H9 (cell line): Measurements from ENCODE around the gene RB1. TPM values are rescaled to one million over a fixed set of nuclear protein-coding genes. Genes with fewer than 3 reads are reported as not detected.

Source experiments
- DNase-seq: peaks from one replicate; pipeline ENCODE4 v3.0.0-alpha.2; 2017
- H2AFZ ChIP-seq: one replicate; pipeline ENCODE4 v1.6.1; 2013; ENCODE audit warnings: mild to moderate bottlenecking, low read length, control low read depth, moderate library complexity
- H2AK5ac ChIP-seq: 2 replicates; pipeline ENCODE4 v1.6.1; 2013; ENCODE audit warnings: low read length, control low read depth, mixed read lengths; ENCODE audit not compliant: insufficient read length
- H2BK120ac ChIP-seq: one replicate; pipeline ENCODE4 v1.6.1; 2013; ENCODE audit warnings: low read depth, mild to moderate bottlenecking, low read length, control low read depth, inconsistent platforms; ENCODE audit not compliant: poor library complexity, severe bottlenecking
- H2BK12ac ChIP-seq: 2 replicates; pipeline ENCODE4 v1.6.1; 2013; ENCODE audit warnings: low read length, control low read depth, mixed read lengths, low read depth; ENCODE audit not compliant: insufficient read length
- H2BK15ac ChIP-seq: 2 replicates; pipeline ENCODE4 v1.6.1; 2013; ENCODE audit warnings: low read depth, low read length, control low read depth
- H2BK20ac ChIP-seq: one replicate; pipeline ENCODE4 v1.6.1; 2013; ENCODE audit warnings: low read depth, mild to moderate bottlenecking, low read length, control low read depth, inconsistent platforms; ENCODE audit not compliant: poor library complexity, severe bottlenecking
- H2BK5ac ChIP-seq: 2 replicates; pipeline ENCODE4 v1.6.1; 2013; ENCODE audit warnings: low read length, control low read depth, mixed read lengths; ENCODE audit not compliant: insufficient read length
- H3K14ac ChIP-seq: 2 replicates; pipeline ENCODE4 v1.6.1; 2013; ENCODE audit warnings: low read length, control low read depth; ENCODE audit not compliant: insufficient read depth
- H3K18ac ChIP-seq: 2 replicates; pipeline ENCODE4 v1.6.1; 2013; ENCODE audit warnings: low read depth, mild to moderate bottlenecking, mixed read lengths, low read length, control low read depth; ENCODE audit not compliant: insufficient read length
- H3K23ac ChIP-seq: 2 replicates; pipeline ENCODE4 v1.6.1; 2013; ENCODE audit warnings: low read length, control low read depth, mixed read lengths, low read depth; ENCODE audit not compliant: insufficient read length
- H3K23me2 ChIP-seq: 2 replicates; pipeline ENCODE4 v1.6.1; 2013; ENCODE audit warnings: low read depth, mild to moderate bottlenecking, mixed read lengths, low read length, control low read depth; ENCODE audit not compliant: insufficient read length, poor library complexity, severe bottlenecking
- H3K27ac ChIP-seq: 2 replicates; pipeline ENCODE4 v1.5.1; 2013; ENCODE audit warnings: low read length, control low read depth, mixed read lengths, low read depth; ENCODE audit not compliant: insufficient read length
- H3K27me3 ChIP-seq: 2 replicates; pipeline ENCODE4 v1.6.1; 2013; ENCODE audit warnings: low read length, control low read depth, inconsistent platforms; ENCODE audit not compliant: insufficient read depth
- H3K4ac ChIP-seq: 2 replicates; pipeline ENCODE4 v1.6.1; 2013; ENCODE audit warnings: low read depth, mild to moderate bottlenecking, control low read depth, inconsistent platforms, low read length, moderate library complexity
- H3K4me1 ChIP-seq: 2 replicates; pipeline ENCODE4 v1.6.1; 2013; ENCODE audit warnings: low read length, control low read depth, inconsistent platforms; ENCODE audit not compliant: insufficient read depth
- H3K4me2 ChIP-seq: 2 replicates; pipeline ENCODE4 v1.6.1; 2013; ENCODE audit warnings: low read length, control low read depth, mixed read lengths; ENCODE audit not compliant: insufficient read length, insufficient read depth
- H3K56ac ChIP-seq: 2 replicates; pipeline ENCODE4 v1.6.1; 2013; ENCODE audit warnings: low read depth, mild to moderate bottlenecking, mixed read lengths, low read length, control low read depth; ENCODE audit not compliant: insufficient read length
- H3K79me1 ChIP-seq: 2 replicates; pipeline ENCODE4 v1.6.1; 2013; ENCODE audit warnings: low read depth, mild to moderate bottlenecking, moderate library complexity, low read length, control low read depth, inconsistent platforms; ENCODE audit not compliant: insufficient read depth, poor library complexity, severe bottlenecking
- H3K79me2 ChIP-seq: 2 replicates; pipeline ENCODE4 v1.6.1; 2013; ENCODE audit warnings: low read length, control low read depth, inconsistent platforms; ENCODE audit not compliant: insufficient read depth
- H3K9ac ChIP-seq: 2 replicates; pipeline ENCODE4 v1.6.1; 2013; ENCODE audit warnings: low read length, control low read depth, mixed read lengths; ENCODE audit not compliant: insufficient read length; ENCODE audit errors: extremely low read depth
- H3K9me3 ChIP-seq: one replicate; pipeline ENCODE4 v1.6.1; 2013; ENCODE audit warnings: low read depth, low read length, inconsistent platforms; ENCODE audit not compliant: control insufficient read depth
- H3T11ph ChIP-seq: one replicate; pipeline ENCODE4 v1.6.1; 2013; ENCODE audit warnings: mild to moderate bottlenecking, low read length, control low read depth, inconsistent platforms
- H4K20me1 ChIP-seq: one replicate; pipeline ENCODE4 v1.6.1; 2013; ENCODE audit not compliant: control insufficient read depth, insufficient read length, insufficient read depth
- H4K5ac ChIP-seq: 2 replicates; pipeline ENCODE4 v1.6.1; 2013; ENCODE audit warnings: low read depth, mild to moderate bottlenecking, mixed read lengths, low read length, control low read depth; ENCODE audit not compliant: insufficient read length
- H4K8ac ChIP-seq: replicated peaks from 2 replicates; pipeline ENCODE4 v1.6.1; 2013; ENCODE audit warnings: low read length, control low read depth, mixed read lengths, low read depth; ENCODE audit not compliant: insufficient read length
- H4K91ac ChIP-seq: 2 replicates; pipeline ENCODE4 v1.6.1; 2013; ENCODE audit warnings: low read depth, mild to moderate bottlenecking, moderate library complexity, mixed read lengths, low read length, control low read depth; ENCODE audit not compliant: insufficient read length
- H3K27ac Mint-ChIP-seq, 3 experiments: 2 replicates in 2 of 3; 3 replicates in 1 of 3; pipeline ENCODE4 v1.8.0; 2020 to 2021; ENCODE audit warnings: mixed read lengths in 3 of 3, mild to moderate bottlenecking in 1 of 3, moderate library complexity in 1 of 3
- H3K27me3 Mint-ChIP-seq: 2 replicates; pipeline ENCODE4 v1.8.0; 2021; ENCODE audit warnings: low read depth, mild to moderate bottlenecking, moderate library complexity, mixed read lengths
- H3K36me3 Mint-ChIP-seq, 3 experiments: 2 replicates in 2 of 3; 3 replicates in 1 of 3; pipeline ENCODE4 v1.8.0; 2020 to 2021; ENCODE audit warnings: low read depth in 3 of 3, mixed read lengths in 3 of 3; ENCODE audit not compliant: insufficient read depth in 1 of 3
- H3K4me1 Mint-ChIP-seq, 2 experiments: 2 replicates each; pipeline ENCODE4 v1.8.0; 2020; ENCODE audit warnings: mixed read lengths in 2 of 2
- H3K4me3 Mint-ChIP-seq, 2 experiments: 2 replicates in 1 of 2; 3 replicates in 1 of 2; pipeline ENCODE4 v1.8.0; 2020 to 2021; ENCODE audit warnings: mild to moderate bottlenecking in 2 of 2, mixed read lengths in 2 of 2, moderate library complexity in 1 of 2
- H3K9me3 Mint-ChIP-seq, 2 experiments: 2 replicates in 1 of 2; 3 replicates in 1 of 2; pipeline ENCODE4 v1.8.0; 2020; ENCODE audit warnings: mild to moderate bottlenecking in 2 of 2, mixed read lengths in 2 of 2, moderate library complexity in 1 of 2
- WGBS: extraction: QIAGEN DNeasy Blood & Tissue Kit; methylation state at CpG from one replicate; pipeline ENCODE4 v1.1.7; 2013; ENCODE audit warnings: missing lambda C conversion rate, low lambda C conversion rate, mixed read lengths; ENCODE audit not compliant: insufficient read length; ENCODE audit errors: extremely low coverage; 5-methylcytosine and 5-hydroxymethylcytosine counted together
- total RNA-seq: library from RNA; stranded (reverse); gene quantifications from 2 replicates; pipeline ENCODE4 v1.2.1, GENCODE V29; 2021
- TF ChIP-seq, protein P1 (sequence below): fragments of 200-600 bp; sonication (generic); conservative IDR thresholded peaks from 3 replicates; pipeline ENCODE4 v1.8.0; 2021; ENCODE audit warnings: antibody characterized with exemption, mild to moderate bottlenecking

RB1 gene
- total RNA-seq, 1 experiment from 2014 or later, result 20.5 TPM

DNA sequence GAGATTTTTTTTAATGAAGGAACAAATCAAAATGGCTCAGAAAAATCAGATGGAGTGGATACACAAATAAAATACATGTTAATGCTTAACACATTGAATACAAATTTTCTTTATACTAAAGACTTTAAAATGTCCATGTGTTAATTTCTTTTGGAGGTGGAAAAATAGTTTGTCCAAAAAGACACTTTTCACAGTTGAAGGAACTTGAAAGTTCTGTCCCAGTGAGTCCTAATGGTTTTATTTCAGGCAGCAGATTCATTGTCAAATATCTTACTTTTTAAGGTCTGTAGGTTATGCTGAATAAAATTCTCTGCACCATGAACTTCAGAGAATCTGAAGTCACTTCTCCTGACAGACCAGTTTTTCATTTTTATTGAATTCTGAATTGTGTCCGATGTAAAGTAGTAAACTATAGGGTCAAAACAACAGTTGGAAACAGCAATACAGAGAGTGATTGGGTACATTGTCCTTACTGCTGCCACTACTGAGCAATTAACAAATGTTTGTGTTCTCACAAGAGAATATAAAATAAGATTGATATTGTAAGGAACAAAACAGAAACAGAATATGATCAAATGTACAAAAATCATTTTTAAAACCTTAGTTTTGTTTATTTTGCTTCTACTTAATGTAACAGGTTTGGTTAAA, 107.7 kb downstream of the RB1 start:
- Histone ChIP-seq H3K79me2 (no peaks in the 10 kb centered on the region), H3K27me3 (no peaks in the 10 kb centered on the region), H3K4ac (no peak overlapping the region), H3K14ac (no peak overlapping the region), H3K23me2 (no peaks in the 10 kb centered on the region), H3K18ac (no peak overlapping the region), H3K56ac (no peak overlapping the region), H3K27ac (no peak overlapping the region), H4K8ac (no peak overlapping the region), H2BK120ac (no peak overlapping the region), H2BK15ac (no peak overlapping the region), H3T11ph (no peak overlapping the region), H2BK12ac (no peak overlapping the region), H3K9me3 (no peaks in the 10 kb centered on the region), H3K9ac (peak overlapping the region; percentile 7), H2BK20ac (no peak overlapping the region), H4K20me1 (no peaks in the 10 kb centered on the region), H2BK5ac (no peak overlapping the region), H3K23ac (no peak overlapping the region), H4K91ac (no peak overlapping the region), H3K79me1 (no peaks in the 10 kb centered on the region), H2AFZ (no peak overlapping the region), H3K4me1 (no peaks in the 10 kb centered on the region; the same call in 1 of the 2 replicates), H4K5ac (no peak overlapping the region), H2AK5ac (no peak overlapping the region), H3K4me2 (peak overlapping the region; percentile 66)
- Mint-ChIP-seq H3K27me3 (no peaks in the 10 kb centered on the region), H3K27ac (peak overlapping the region in 2 of 3 experiments; percentile 18 to 39; a peak in 1 of 7 replicates), H3K36me3 (peaks cover 6 to 10% (median 9%) of the 10 kb centered on the region in 3 experiments), H3K4me1 (peaks cover 22% of the 10 kb centered on the region in 2 experiments), H3K9me3 (peaks cover 0 to 5% of the 10 kb centered on the region in 2 experiments; a peak in 3 of 5 replicates), H3K4me3 (peak overlapping the region; percentile 66 to 84)
- TF ChIP-seq, protein P1, sequence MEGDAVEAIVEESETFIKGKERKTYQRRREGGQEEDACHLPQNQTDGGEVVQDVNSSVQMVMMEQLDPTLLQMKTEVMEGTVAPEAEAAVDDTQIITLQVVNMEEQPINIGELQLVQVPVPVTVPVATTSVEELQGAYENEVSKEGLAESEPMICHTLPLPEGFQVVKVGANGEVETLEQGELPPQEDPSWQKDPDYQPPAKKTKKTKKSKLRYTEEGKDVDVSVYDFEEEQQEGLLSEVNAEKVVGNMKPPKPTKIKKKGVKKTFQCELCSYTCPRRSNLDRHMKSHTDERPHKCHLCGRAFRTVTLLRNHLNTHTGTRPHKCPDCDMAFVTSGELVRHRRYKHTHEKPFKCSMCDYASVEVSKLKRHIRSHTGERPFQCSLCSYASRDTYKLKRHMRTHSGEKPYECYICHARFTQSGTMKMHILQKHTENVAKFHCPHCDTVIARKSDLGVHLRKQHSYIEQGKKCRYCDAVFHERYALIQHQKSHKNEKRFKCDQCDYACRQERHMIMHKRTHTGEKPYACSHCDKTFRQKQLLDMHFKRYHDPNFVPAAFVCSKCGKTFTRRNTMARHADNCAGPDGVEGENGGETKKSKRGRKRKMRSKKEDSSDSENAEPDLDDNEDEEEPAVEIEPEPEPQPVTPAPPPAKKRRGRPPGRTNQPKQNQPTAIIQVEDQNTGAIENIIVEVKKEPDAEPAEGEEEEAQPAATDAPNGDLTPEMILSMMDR, result no peak
- DNase-seq, result no peak
- WGBS, result no CpG with 5 or more reads among the region's 1 CpG
